Measurements from ENCODE around the gene ITPR1. TPM values are rescaled to one million over a fixed set of nuclear protein-coding genes. Genes with fewer than 3 reads are reported as not detected.
A peak's percentile ranks its signal among the peaks of the same experiment; 100 is the strongest.

The ITPR1 gene
- total RNA-seq, 1 experiment from 2014 or later, result 48.5 TPM

DNA sequence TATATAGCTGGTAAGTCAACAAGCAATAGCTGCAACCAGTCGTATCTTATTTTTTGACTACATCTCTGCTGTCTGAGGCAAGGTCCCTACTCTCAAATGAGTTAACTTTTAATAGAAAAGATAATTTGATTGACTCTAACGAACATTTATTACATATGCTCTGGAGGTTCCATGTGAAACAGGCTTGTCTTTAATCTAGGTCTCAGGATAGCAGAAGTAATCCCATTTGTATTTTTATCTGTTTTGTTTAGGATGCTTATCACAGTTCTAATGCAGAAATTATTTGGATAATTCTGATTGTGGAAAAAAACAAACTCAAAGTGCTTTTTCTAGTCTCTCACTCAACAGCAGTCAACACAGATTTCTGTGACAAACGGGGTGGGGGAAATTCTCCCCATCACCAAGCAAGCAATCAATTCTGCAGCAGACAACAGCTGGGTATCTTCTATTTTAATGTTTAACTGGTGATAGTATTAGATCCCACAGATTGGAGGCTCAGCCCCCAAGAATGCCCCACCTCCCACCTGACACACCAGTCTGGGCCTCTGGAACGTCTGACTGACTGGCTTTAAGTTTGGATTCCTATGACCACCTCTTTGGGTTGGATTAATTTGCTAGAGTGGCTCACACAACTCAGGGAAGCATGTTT, 58.8 kb downstream of the ITPR1 start:
- TF ChIP-seq EZH2phosphoT487 (IDR thresholded peaks at IDR 0.05; ENCODE audit: borderline replicate concordance, low read length) (no peak), EZH2 (IDR thresholded peaks at IDR 0.05; ENCODE audit: low read length, unreplicated experiment) (no peak)
- TF ChIP-seq, protein P1, sequence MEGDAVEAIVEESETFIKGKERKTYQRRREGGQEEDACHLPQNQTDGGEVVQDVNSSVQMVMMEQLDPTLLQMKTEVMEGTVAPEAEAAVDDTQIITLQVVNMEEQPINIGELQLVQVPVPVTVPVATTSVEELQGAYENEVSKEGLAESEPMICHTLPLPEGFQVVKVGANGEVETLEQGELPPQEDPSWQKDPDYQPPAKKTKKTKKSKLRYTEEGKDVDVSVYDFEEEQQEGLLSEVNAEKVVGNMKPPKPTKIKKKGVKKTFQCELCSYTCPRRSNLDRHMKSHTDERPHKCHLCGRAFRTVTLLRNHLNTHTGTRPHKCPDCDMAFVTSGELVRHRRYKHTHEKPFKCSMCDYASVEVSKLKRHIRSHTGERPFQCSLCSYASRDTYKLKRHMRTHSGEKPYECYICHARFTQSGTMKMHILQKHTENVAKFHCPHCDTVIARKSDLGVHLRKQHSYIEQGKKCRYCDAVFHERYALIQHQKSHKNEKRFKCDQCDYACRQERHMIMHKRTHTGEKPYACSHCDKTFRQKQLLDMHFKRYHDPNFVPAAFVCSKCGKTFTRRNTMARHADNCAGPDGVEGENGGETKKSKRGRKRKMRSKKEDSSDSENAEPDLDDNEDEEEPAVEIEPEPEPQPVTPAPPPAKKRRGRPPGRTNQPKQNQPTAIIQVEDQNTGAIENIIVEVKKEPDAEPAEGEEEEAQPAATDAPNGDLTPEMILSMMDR (conservative IDR thresholded peaks at IDR 0.05; ENCODE audit: low read depth, low read length), result no peak
- Histone ChIP-seq H3K4me1 (ENCODE audit: insufficient read depth, low read length) (peaks cover 6% of the 10 kb centered on the region), H3K79me2 (ENCODE audit: low read length) (no peaks in the 10 kb centered on the region), H3F3A (ENCODE audit: low read length, unreplicated experiment) (no peaks in the 10 kb centered on the region), H3K9me2 (replicated peaks; ENCODE audit: low read length) (no peaks in the 10 kb centered on the region), H3K36me3 (ENCODE audit: low read depth, low read length) (no peaks in the 10 kb centered on the region), H3K27ac (ENCODE audit: low read length) (no peak overlapping the region), H2AFZ (ENCODE audit: low read length) (no peak overlapping the region), H3K4me3 (ENCODE audit: low read length) (no peak overlapping the region), H3K4me2 (ENCODE audit: low read length) (no peak overlapping the region), H3K9ac (ENCODE audit: low read length) (no peak overlapping the region), H4K20me1 (ENCODE audit: low read length) (no peaks in the 10 kb centered on the region), H3K9me3 (ENCODE audit: low read length) (no peaks in the 10 kb centered on the region), H3K27me3 (ENCODE audit: low read length) (no peaks in the 10 kb centered on the region)
- intact Hi-C loops (cut with micrococcal nuclease), result no loop called here
- CTCF ChIA-PET, result no interaction called here
- DNase-seq (no peak), ATAC-seq (no peak)
- POLR2A ChIA-PET (ENCODE audit: unreplicated experiment), result no interaction called here
- no TSS peak for BruUV-seq (replicated peaks)

DNA sequence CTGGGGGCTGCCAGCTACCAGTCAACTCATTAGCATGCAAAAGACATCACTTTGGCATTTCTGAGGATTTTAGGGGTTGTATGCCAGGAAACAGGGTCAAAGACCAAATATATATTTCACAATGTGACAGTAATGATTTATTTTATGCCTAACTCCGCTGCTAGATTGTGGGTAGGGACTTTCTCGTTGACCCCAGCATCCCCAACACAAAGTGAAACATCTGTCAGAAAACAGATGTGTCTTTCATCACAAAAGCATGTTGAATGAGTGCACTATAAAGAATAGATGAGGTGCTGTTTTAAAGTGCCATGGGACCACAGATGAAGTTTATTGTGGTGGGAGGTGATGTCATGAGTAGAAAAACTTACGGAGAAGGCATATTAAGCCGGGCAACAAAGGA, 59.7 kb downstream of the ITPR1 start:
- Histone ChIP-seq H3K9ac (ENCODE audit: low read length) (no peak overlapping the region), H2AFZ (ENCODE audit: low read length) (no peak overlapping the region), H3K79me2 (ENCODE audit: low read length) (no peaks in the 10 kb centered on the region), H3K9me3 (ENCODE audit: low read length) (no peaks in the 10 kb centered on the region), H3F3A (ENCODE audit: low read length, unreplicated experiment) (no peaks in the 10 kb centered on the region), H3K4me2 (ENCODE audit: low read length) (no peak overlapping the region), H3K9me2 (replicated peaks; ENCODE audit: low read length) (no peaks in the 10 kb centered on the region), H3K4me3 (ENCODE audit: low read length) (no peak overlapping the region), H4K20me1 (ENCODE audit: low read length) (no peaks in the 10 kb centered on the region), H3K4me1 (ENCODE audit: insufficient read depth, low read length) (peaks cover 6% of the 10 kb centered on the region), H3K27ac (ENCODE audit: low read length) (no peak overlapping the region), H3K27me3 (ENCODE audit: low read length) (no peaks in the 10 kb centered on the region), H3K36me3 (ENCODE audit: low read depth, low read length) (no peaks in the 10 kb centered on the region)
- TF ChIP-seq EZH2 (IDR thresholded peaks at IDR 0.05; ENCODE audit: low read length, unreplicated experiment) (no peak), EZH2phosphoT487 (IDR thresholded peaks at IDR 0.05; ENCODE audit: borderline replicate concordance, low read length) (no peak)
- TF ChIP-seq, protein P1 (conservative IDR thresholded peaks at IDR 0.05; ENCODE audit: low read depth, low read length), result no peak
- DNase-seq, result no peak
- no TSS peak for BruUV-seq (replicated peaks)
- CTCF ChIA-PET, result no interaction called here
- POLR2A ChIA-PET (ENCODE audit: unreplicated experiment), result no interaction called here
- ATAC-seq, result no peak
- intact Hi-C loops (cut with micrococcal nuclease), result no loop called here

DNA sequence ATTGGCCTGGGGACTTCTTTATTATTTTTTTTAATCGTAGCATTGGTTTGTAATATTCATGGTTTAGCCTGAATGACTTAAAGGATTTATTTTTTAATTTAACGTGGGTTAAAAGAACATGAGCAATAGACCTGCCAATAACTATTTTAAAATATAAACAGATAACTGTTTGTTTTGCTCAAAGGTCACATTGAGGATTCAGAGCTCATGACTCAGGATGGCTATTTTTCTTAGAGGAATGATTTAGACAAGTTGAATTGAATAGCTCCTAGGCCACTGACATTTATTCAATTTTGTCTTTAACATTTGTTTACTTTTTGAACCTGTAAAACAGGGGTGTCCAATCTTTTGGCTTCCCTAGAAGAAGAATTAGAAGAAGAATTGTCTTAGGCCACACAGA, 68.5 kb downstream of the ITPR1 start:
- CTCF ChIA-PET, result interaction anchor here (0.6 kb wide), 1 partner anchor 12 kb away, joined by 3 read pairs; no protein-coding TSS in a partner anchor

More for the DNA sequence above, 68.5 kb downstream of the ITPR1 start:
- Histone ChIP-seq H2AFZ (ENCODE audit: low read length) (no peak overlapping the region), H3F3A (ENCODE audit: low read length, unreplicated experiment) (no peaks in the 10 kb centered on the region), H3K36me3 (ENCODE audit: low read depth, low read length) (no peaks in the 10 kb centered on the region), H4K20me1 (ENCODE audit: low read length) (no peaks in the 10 kb centered on the region), H3K79me2 (ENCODE audit: low read length) (no peaks in the 10 kb centered on the region), H3K9ac (ENCODE audit: low read length) (no peak overlapping the region), H3K9me2 (replicated peaks; ENCODE audit: low read length) (no peaks in the 10 kb centered on the region), H3K9me3 (ENCODE audit: low read length) (no peaks in the 10 kb centered on the region), H3K4me1 (ENCODE audit: insufficient read depth, low read length) (peaks cover 43% of the 10 kb centered on the region), H3K27ac (ENCODE audit: low read length) (0 out of 2 replicates have a peak overlapping the region, but pooled peaks have one; percentile 8), H3K27me3 (ENCODE audit: low read length) (no peaks in the 10 kb centered on the region), H3K4me2 (ENCODE audit: low read length) (no peak overlapping the region; the same call in 1 of the 2 replicates), H3K4me3 (ENCODE audit: low read length) (no peak overlapping the region)
- ATAC-seq (peak; percentile 45; the same call in 1 of the 2 replicates), DNase-seq (peak; percentile 42)
- POLR2A ChIA-PET (ENCODE audit: unreplicated experiment), result interaction anchor here (0.6 kb wide), 2 partner anchors 17 to 68 kb away, joined by 3 to 9 read pairs; partner anchors contain the start of gene ITPR1
- BruUV-seq (replicated peaks), result no TSS peak
- TF ChIP-seq, protein P1 (conservative IDR thresholded peaks at IDR 0.05; ENCODE audit: low read depth, low read length), result no peak
- TF ChIP-seq EZH2phosphoT487 (IDR thresholded peaks at IDR 0.05; ENCODE audit: borderline replicate concordance, low read length), result no peak
- TF ChIP-seq EZH2 (IDR thresholded peaks at IDR 0.05; ENCODE audit: low read length, unreplicated experiment), result no peak
- intact Hi-C loops (cut with micrococcal nuclease), result no loop called here
